ENCODE results near the gene PDZD4. TPM values are rescaled to one million over a fixed set of nuclear protein-coding genes. Genes with fewer than 3 reads are reported as not detected.

The PDZD4 gene
- total RNA-seq: 1 to 10 TPM; 1.4 to 2.6 TPM

GRCh38 chrX:153829799-153830639 is at the start of gene PDZD4:
TSS of gene PDZD4 (minus strand) at chrX:153830544. CDS start at chrX:153830298, 246 bp downstream.
- Mint-ChIP-seq H3K27ac (no peak within 1 kb of the TSS), H3K4me1 (ENCODE audit: low read depth) (peaks cover 6% of the 10 kb centered on the region), H3K27me3 (peaks cover 5% of the 10 kb centered on the region), H3K36me3 (ENCODE audit: low read depth) (no peaks in the 10 kb centered on the region), H3K4me3 (peak within 1 kb of the TSS; percentile 37), H3K9me3 (no peaks in the 10 kb centered on the region)
- DNase-seq: no peak
- POLR2A ChIA-PET: no interaction called here
- peak; percentile 60 for ATAC-seq
- intact Hi-C loops (cut with micrococcal nuclease): no loop called here
- TF ChIP-seq CTCF (IDR thresholded peaks at IDR 0.05): no peak
- CTCF ChIA-PET: no interaction called here

GRCh38 chrX:153879741-153880439 is 49.5 kb upstream of the PDZD4 start:
- CTCF ChIA-PET: no interaction called here
- no peak for DNase-seq
- peaks cover 26% of the 10 kb centered on the region for H3K27me3 Mint-ChIP-seq
- H3K4me3 Mint-ChIP-seq: no peak overlapping the region
- intact Hi-C loops (cut with micrococcal nuclease): no loop called here
- no peak for TF ChIP-seq CTCF (IDR thresholded peaks at IDR 0.05)
- POLR2A ChIA-PET: no interaction called here
- no peak overlapping the region for H3K27ac Mint-ChIP-seq
- H3K36me3 Mint-ChIP-seq (ENCODE audit: low read depth): no peaks in the 10 kb centered on the region
- no peaks in the 10 kb centered on the region for H3K9me3 Mint-ChIP-seq
- ATAC-seq: no peak
- H3K4me1 Mint-ChIP-seq (ENCODE audit: low read depth): peaks cover 17% of the 10 kb centered on the region

- ATAC-seq (peak; percentile 67), DNase-seq (peak; percentile 55)
- Mint-ChIP-seq H3K4me3 (peak overlapping the region; percentile 23), H3K27ac (no peak overlapping the region), H3K27me3 (peaks cover 21% of the 10 kb centered on the region), H3K36me3 (ENCODE audit: low read depth) (no peaks in the 10 kb centered on the region), H3K9me3 (no peaks in the 10 kb centered on the region), H3K4me1 (ENCODE audit: low read depth) (peaks cover 16% of the 10 kb centered on the region)
- CTCF ChIA-PET: interaction anchor here (1.0 kb wide), 1 partner anchor 46 kb away, joined by 3 read pairs; no protein-coding TSS in a partner anchor
- no peak for TF ChIP-seq CTCF (IDR thresholded peaks at IDR 0.05)
- intact Hi-C loops (cut with micrococcal nuclease): no loop called here
- POLR2A ChIA-PET: no interaction called here
Observed at GRCh38 chrX:153878969-153879653, 48.8 kb upstream of the PDZD4 start.

- ChIA-PET POLR2A (no interaction called here), CTCF (interaction anchor here (1.0 kb wide), 2 partner anchors 11 to 47 kb away, joined by 3 read pairs; no protein-coding TSS in a partner anchor)
- no peaks in the 10 kb centered on the region for H3K36me3 Mint-ChIP-seq (ENCODE audit: low read depth)
- no peak overlapping the region for H3K4me3 Mint-ChIP-seq
- intact Hi-C loops (cut with micrococcal nuclease): no loop called here
- H3K9me3 Mint-ChIP-seq: no peaks in the 10 kb centered on the region
- DNase-seq (no peak), ATAC-seq (no peak)
- TF ChIP-seq CTCF (IDR thresholded peaks at IDR 0.05): no peak
- peaks cover 19% of the 10 kb centered on the region for H3K27me3 Mint-ChIP-seq
- peaks cover 16% of the 10 kb centered on the region for H3K4me1 Mint-ChIP-seq (ENCODE audit: low read depth)
- no peak overlapping the region for H3K27ac Mint-ChIP-seq
Observed at GRCh38 chrX:153878345-153878744, 48.0 kb upstream of the PDZD4 start.

Measured in activated CD8-positive, alpha-beta T cell treated with anti-CD3 and anti-CD28 coated beads for 36 hours (primary cell).